ENCODE results near the gene WWC1.

DNA sequence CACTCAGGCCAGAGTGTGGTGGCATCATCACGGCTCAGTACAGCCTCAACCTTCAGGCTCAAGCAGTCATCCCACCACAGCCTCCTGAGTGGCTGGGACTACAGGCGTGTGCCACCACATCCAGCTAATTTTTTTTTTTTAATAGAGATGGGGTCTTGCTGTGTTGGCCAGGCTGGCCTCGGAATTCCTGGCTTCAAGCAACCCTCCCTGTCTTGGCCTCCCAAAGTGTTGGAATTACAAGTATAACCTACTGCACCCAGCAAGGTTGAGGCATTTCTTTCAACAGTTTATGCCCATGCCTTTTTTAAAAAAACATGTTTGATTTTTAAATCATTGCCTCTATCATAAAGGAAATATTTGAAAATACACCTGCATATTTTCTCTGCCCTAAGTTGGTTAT lies 197.6 kb downstream of the WWC1 start:
- TF ChIP-seq, protein P1, sequence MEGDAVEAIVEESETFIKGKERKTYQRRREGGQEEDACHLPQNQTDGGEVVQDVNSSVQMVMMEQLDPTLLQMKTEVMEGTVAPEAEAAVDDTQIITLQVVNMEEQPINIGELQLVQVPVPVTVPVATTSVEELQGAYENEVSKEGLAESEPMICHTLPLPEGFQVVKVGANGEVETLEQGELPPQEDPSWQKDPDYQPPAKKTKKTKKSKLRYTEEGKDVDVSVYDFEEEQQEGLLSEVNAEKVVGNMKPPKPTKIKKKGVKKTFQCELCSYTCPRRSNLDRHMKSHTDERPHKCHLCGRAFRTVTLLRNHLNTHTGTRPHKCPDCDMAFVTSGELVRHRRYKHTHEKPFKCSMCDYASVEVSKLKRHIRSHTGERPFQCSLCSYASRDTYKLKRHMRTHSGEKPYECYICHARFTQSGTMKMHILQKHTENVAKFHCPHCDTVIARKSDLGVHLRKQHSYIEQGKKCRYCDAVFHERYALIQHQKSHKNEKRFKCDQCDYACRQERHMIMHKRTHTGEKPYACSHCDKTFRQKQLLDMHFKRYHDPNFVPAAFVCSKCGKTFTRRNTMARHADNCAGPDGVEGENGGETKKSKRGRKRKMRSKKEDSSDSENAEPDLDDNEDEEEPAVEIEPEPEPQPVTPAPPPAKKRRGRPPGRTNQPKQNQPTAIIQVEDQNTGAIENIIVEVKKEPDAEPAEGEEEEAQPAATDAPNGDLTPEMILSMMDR (conservative IDR thresholded peaks at IDR 0.05), result no peak
- TF ChIP-seq EZH2 (IDR thresholded peaks at IDR 0.05; ENCODE audit: low read depth), result no peak

Measured in PC-9 (cell line).